ENCODE results near the gene SLC22A23.

Gene SLC22A23

DNA sequence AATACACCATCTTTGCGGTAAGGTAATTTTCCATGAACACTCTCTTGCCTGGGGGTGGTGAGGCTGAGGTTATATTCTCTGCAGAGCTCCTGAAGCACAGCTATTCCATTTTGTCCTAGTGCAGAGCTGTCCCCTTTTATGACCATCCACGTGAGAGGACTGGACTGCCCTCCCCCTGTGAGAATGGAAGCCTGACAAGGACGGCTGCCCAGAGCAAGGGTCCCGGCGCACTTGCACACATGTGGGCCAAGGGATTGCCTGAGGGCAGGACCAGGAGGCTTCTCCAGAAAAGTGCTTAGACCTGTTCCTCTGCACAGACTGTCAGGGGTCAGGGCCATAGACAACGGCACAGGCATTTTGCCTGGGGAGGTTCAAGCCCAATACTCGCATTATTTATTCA is 48.2 kb downstream of the SLC22A23 start:
- H3K27me3 ChIP-seq, result no peaks in the 10 kb centered on the region
- H3K9me3 ChIP-seq, result peaks cover 0 to 3% (median 0%) of the 10 kb centered on the region in 3 donors
- no peaks in the 10 kb centered on the region for H3K36me3 ChIP-seq
- intact Hi-C loops (cut with DNase I; ENCODE audit: low total_unique reads), result no loop called here
- DNase-seq, result no peak
- no peak overlapping the region for H3K4me3 ChIP-seq
- H3K27ac ChIP-seq, result no peak overlapping the region
- no peaks in the 10 kb centered on the region for H3K4me1 ChIP-seq
- TF ChIP-seq, protein P1, sequence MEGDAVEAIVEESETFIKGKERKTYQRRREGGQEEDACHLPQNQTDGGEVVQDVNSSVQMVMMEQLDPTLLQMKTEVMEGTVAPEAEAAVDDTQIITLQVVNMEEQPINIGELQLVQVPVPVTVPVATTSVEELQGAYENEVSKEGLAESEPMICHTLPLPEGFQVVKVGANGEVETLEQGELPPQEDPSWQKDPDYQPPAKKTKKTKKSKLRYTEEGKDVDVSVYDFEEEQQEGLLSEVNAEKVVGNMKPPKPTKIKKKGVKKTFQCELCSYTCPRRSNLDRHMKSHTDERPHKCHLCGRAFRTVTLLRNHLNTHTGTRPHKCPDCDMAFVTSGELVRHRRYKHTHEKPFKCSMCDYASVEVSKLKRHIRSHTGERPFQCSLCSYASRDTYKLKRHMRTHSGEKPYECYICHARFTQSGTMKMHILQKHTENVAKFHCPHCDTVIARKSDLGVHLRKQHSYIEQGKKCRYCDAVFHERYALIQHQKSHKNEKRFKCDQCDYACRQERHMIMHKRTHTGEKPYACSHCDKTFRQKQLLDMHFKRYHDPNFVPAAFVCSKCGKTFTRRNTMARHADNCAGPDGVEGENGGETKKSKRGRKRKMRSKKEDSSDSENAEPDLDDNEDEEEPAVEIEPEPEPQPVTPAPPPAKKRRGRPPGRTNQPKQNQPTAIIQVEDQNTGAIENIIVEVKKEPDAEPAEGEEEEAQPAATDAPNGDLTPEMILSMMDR (IDR thresholded peaks at IDR 0.05), result no peak

GRCh38 chr6:3407840-3408239 is 49.0 kb downstream of the SLC22A23 start:
- H3K36me3 ChIP-seq, result no peaks in the 10 kb centered on the region
- intact Hi-C loops (cut with DNase I; ENCODE audit: low total_unique reads), result no loop called here
- DNase-seq, result no peak
- H3K9me3 ChIP-seq, result peaks cover 0 to 2% (median 0%) of the 10 kb centered on the region in 3 donors
- H3K4me3 ChIP-seq, result no peak overlapping the region
- no peaks in the 10 kb centered on the region for H3K27me3 ChIP-seq
- peaks cover 0 to 3% (median 0%) of the 10 kb centered on the region in 4 donors for H3K4me1 ChIP-seq
- H3K27ac ChIP-seq, result no peak overlapping the region
- TF ChIP-seq, protein P1 (IDR thresholded peaks at IDR 0.05), result no peak

- TF ChIP-seq, protein P1 (IDR thresholded peaks at IDR 0.05), result no peak
Observed at GRCh38 chr6:3406891-3407809, 49.7 kb downstream of the SLC22A23 start.

DNA sequence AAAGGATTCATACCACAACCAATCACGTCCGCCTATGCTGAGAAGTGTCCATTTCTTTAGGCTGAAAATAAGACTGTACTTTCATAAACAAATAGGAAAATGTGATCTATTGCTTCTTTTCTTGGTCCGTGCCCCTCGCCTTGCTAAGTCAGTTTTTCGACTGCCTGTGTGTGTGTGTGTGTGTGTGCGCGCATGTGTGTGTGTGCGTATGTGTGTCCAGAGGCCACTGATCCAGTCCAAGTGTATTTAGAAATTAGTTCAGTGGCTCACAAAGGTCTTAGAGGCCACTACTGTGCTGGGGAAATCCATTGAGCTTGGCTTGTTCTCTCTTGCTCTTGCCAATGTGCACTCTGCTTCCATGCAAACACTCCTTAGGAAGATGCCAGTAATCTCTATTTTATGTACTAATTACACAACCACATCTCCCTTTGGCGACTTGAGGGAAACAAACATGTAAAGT is 50.5 kb downstream of the SLC22A23 start:
- H3K9me3 ChIP-seq, result no peaks in the 10 kb centered on the region
- DNase-seq, result no peak
- TF ChIP-seq, protein P1 (IDR thresholded peaks at IDR 0.05), result no peak
- intact Hi-C loops (cut with DNase I; ENCODE audit: low total_unique reads), result no loop called here
- H3K36me3 ChIP-seq, result no peaks in the 10 kb centered on the region
- no peak overlapping the region for H3K27ac ChIP-seq
- H3K4me3 ChIP-seq, result no peak overlapping the region
- no peaks in the 10 kb centered on the region for H3K27me3 ChIP-seq
- peaks cover 0 to 7% (median 0%) of the 10 kb centered on the region in 4 donors for H3K4me1 ChIP-seq

More at GRCh38 chr6:3406891-3407809, 49.7 kb downstream of the SLC22A23 start:
- no peaks in the 10 kb centered on the region for H3K27me3 ChIP-seq
- no peaks in the 10 kb centered on the region for H3K9me3 ChIP-seq
- intact Hi-C loops (cut with DNase I; ENCODE audit: low total_unique reads), result no loop called here
- DNase-seq, result no peak
- H3K27ac ChIP-seq, result no peak overlapping the region
- H3K4me3 ChIP-seq, result no peak overlapping the region
- no peaks in the 10 kb centered on the region for H3K36me3 ChIP-seq
- peaks cover 0 to 3% (median 0%) of the 10 kb centered on the region in 4 donors for H3K4me1 ChIP-seq

DNA sequence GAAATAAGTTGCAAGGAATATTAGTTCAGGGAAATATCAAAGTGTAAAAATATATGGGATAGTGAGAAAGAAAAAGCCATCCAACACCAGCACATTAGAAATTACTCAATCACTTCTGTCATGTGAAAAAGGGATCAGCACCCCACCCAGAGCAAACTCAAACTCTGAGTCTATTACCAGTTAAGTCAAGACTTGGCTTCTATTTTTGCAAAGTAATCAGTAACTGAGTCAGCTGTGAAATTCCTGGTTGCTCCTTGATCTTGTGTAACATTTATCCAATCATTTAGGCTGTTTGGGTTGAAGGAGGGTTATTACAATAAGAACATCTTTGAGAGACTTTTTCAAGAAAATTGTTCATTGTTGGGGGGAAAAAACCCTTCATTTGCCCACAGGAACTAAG is 51.2 kb downstream of the SLC22A23 start:
- intact Hi-C loops (cut with DNase I; ENCODE audit: low total_unique reads), result no loop called here
- no peak for DNase-seq
- H3K4me1 ChIP-seq, result peaks cover 0 to 8% (median 0%) of the 10 kb centered on the region in 4 donors
- no peaks in the 10 kb centered on the region for H3K36me3 ChIP-seq
- TF ChIP-seq, protein P1 (IDR thresholded peaks at IDR 0.05), result no peak
- no peaks in the 10 kb centered on the region for H3K27me3 ChIP-seq
- no peak overlapping the region for H3K27ac ChIP-seq
- H3K9me3 ChIP-seq, result no peaks in the 10 kb centered on the region
- H3K4me3 ChIP-seq, result no peak overlapping the region

Data from tibial artery (tissue), 4 donors.